H1 (cell line): ENCODE measurements around the gene ANP32B. TPM values are rescaled to one million over a fixed set of nuclear protein-coding genes. Genes with fewer than 3 reads are reported as not detected.

ENCODE experiments used
- ASH2L ChIP-seq: fragments of 200-600, 300-600 bp; sonication (generic); IDR thresholded peaks from one replicate; pipeline ENCODE4 v1.7.1; 2017; ENCODE audit warnings: low read length
- CHD7 ChIP-seq: fragments of 300-600 bp; sonication (generic); IDR thresholded peaks from 2 replicates; pipeline ENCODE4 v1.7.1; 2012; ENCODE audit warnings: low read length, moderate library complexity, mild to moderate bottlenecking, inconsistent platforms; ENCODE audit not compliant: insufficient replicate concordance
- CREB1 ChIP-seq: IDR thresholded peaks from 2 replicates; pipeline ENCODE4 v1.6.1; 2012; ENCODE audit warnings: inconsistent platforms
- HDAC6 ChIP-seq: IDR thresholded peaks from one replicate; pipeline ENCODE4 v1.7.1; 2012; ENCODE audit warnings: low read depth, mild to moderate bottlenecking, inconsistent platforms, low read length, moderate library complexity
- RBBP5 ChIP-seq: IDR thresholded peaks from 2 replicates; pipeline ENCODE4 v1.7.1; 2012; ENCODE audit warnings: low read depth, mild to moderate bottlenecking, inconsistent platforms, low read length, moderate library complexity, borderline replicate concordance
- RNF2 ChIP-seq: fragments of 200-900, 300-1000 bp; sonication (generic); IDR thresholded peaks from 2 replicates; pipeline ENCODE4 v1.7.1; 2016; ENCODE audit warnings: borderline replicate concordance, low read depth, mild to moderate bottlenecking, antibody characterized with exemption, low read length; ENCODE audit not compliant: poor library complexity, severe bottlenecking; ENCODE audit errors: missing control alignments
- SP2 ChIP-seq: IDR thresholded peaks from 2 replicates; pipeline ENCODE4 v1.6.1; 2012; ENCODE audit warnings: mild to moderate bottlenecking, low read length, inconsistent platforms
- polyA plus RNA-seq, 7 experiments: library from polyadenylated mRNA; depleted of rRNA in 3 of 7; stranded (reverse) in 5 of 7; unstranded in 2 of 7; fragments of >200 nt in 5 of 7; fragments of 200-250 nt in 2 of 7; gene quantifications; 1 replicate in 5 of 7; 2 replicates in 1 of 7; 4 replicates in 1 of 7; pipeline versions ENCODE4 v1.2.1 to v1.2.3, GENCODE V29; 2011 to 2013; ENCODE audit warnings: missing spikeins in 2 of 7, mixed read lengths in 2 of 7
- total RNA-seq: library from RNA; stranded (reverse); fragmentation: NEBNext Ultra II Directional; extraction: Animal tissue kit (Norgen Biotek cat#: 25700); gene quantifications from 2 replicates; pipeline ENCODE4 v1.2.1, GENCODE V29; 2021

Gene ANP32B
- total and polyA plus RNA-seq, 2 of the 8 experiments (the other 6 are each of a cell fraction or from before 2014, with no cell fraction given) = 7.6 to 88.1 TPM

DNA sequence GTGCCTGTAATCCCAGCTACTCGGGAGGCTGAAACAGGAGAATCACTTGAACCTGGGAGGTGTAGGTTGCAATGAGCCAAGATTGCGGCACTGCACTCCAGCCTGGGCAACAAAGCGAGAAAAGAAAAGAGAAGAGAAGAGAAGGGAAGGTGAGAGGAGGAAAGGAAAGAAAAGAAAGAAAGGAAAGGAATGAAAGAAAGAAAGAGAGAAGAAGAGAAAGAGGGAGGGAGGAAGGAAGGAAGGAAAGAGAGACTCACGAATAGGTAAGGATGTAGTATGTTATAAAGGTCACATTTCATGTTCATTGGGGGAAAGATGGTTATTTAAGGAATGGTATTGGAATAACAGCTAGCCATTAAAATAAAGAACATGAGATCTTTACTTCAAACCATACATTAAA lies 10.4 kb upstream of the ANP32B start (continued):
- TF ChIP-seq CHD7 (no peak), CREB1 (no peak), RBBP5 (no peak), ASH2L (no peak), RNF2 (no peak), HDAC6 (no peak), SP2 (no peak)
- TF ChIP-seq, all 59 proteins: peak for 0
